Stimulated activated naive CD8-positive, alpha-beta T cell treated with anti-CD3 and anti-CD28 coated beads, Interleukin-15, Interleukin-2, amounts not matched to agents 100 U/mL and 50 U/mL, for 24 hours (primary cell): ENCODE results near the gene MLXIP.
"Not testable (repeated sequence)": the region's sequence is repeated elsewhere in the genome, so short reads cannot be mapped to it uniquely, and the experiment has no call there.

Source experiments
- ATAC-seq: fragments of 150-1000 bp; cut with Tn5 transposase; one replicate; pipeline ENCODE4 v1.10.0; 2021
- DNase-seq: peaks from one replicate; pipeline ENCODE4 v3.0.0; 2021

Gene MLXIP

DNA sequence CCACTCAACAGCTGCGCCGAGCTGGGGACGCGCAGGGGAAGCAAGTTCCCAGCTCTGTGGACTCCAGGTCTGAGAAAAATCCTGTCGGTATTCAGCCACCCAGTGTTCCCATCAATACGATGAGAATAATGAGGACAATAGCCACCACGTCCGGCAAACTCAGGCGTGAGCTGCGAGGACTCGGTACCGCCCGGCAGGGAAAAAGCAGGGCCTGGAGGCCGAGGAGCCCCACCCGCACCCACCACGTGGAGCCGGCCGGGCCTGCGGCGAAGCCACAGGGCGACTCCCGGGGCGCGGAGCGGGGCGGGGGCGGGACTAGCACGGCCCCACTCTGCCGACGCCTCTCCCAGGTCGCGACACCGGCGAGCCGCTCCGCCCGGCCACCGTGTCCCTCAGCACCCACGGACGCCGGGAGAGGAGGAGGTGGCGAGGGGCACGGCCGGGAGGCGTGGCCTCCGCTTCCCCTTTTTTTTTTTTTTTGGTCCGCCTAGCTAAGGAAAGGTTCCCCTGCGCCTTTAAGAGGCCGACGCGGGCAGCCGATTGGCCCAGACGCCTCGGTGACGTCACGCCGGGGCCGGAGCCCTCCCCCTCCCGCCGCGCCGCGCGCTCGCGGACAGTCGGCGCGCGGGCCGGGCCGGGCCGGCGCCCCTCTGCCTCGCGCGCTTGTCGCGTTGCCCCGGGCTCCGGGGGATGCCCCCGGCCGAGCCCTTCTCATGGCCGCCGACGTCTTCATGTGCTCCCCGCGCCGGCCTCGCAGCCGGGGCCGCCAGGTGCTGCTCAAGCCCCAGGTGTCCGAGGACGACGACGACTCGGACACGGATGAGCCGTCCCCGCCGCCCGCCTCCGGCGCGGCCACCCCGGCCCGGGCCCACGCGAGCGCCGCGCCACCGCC is at the start of gene MLXIP:
Gene MLXIP (plus strand): TSS at position 616 of the 892 bp plus-strand sequence. CDS start 98 bp downstream, at position 714.
- ATAC-seq = peak; percentile 85

GRCh38 chr12:122028905-122029560 is 49.5 kb upstream of the MLXIP start:
- DNase-seq = peak; percentile 61
- peak; percentile 77 for ATAC-seq

More for the DNA sequence above, at the start of gene MLXIP:
- peak; percentile 95 for DNase-seq

- no peak for DNase-seq
- ATAC-seq = no peak
Observed at GRCh38 chr12:122029620-122030423, 48.7 kb upstream of the MLXIP start.

DNA sequence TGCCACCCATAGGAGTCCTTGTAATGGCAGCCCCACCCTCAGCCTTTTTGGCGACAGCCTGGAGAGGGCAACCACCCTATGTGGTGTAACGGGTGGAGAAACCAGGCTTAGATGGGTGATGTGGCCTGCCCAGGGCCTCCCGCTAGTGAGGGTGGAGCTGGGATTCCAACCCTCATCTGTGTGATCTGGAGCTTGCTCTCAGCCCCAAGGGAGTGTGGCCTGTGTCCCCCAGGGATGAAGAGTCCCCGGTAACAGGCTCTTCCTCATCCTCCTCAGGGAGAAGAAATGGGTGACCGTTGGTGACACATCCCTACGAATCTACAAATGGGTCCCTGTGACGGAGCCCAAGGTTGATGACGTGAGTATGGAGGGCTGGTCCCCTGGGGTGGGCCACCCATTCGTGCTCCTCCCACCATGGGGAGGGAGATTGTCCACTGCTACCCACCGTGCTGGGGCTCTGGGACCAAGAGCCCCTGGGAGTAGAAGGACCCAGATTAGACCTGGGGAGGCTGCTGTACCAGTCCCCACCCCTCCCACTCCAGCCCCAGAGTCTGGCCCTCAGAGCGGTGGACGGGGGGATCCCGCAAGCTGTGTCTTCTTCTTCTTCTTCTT is 48.0 kb upstream of the MLXIP start:
- ATAC-seq = no peak
- no peak for DNase-seq

- DNase-seq (peak; percentile 79), ATAC-seq (peak; percentile 55)
Observed at GRCh38 chr12:122031342-122032216, 47.0 kb upstream of the MLXIP start.

DNA sequence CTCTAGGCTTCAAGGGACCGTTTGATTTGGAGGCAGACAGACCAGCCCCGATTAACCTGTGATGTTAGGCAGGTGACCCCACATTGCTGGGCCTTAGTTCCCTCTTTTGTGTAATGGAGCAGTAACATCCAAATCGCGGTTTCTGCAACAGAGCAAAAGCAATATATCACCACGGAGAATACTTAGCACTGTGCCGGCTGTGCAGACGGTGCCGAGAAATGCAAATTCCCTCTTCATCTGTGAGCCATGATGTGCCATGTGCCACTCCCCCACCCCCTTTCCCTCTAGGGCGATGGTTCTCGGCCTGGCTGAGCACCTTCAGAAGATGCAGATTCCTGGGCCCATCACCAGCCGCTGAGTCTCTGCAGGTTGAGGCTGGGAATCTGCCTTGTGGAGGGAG is 46.0 kb upstream of the MLXIP start:
- DNase-seq (no peak), ATAC-seq (no peak)

DNA sequence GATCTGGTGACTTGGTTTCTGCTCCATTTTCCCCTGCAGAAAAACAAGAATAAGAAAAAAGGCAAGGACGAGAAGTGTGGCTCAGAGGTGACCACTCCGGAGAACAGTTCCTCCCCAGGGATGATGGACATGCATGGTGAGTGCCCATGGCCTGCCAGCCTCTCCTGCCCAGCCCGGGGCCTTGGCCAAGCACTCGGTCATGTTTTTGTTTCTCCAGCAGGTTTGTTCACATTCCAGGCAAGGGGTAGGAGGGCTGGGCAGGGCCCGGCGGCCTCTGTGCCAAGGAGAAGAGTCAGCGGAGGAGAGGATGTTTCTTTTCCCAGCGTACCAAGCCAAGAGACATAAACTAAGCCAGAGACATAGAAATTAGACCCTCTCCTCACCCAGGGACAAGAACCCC is 43.3 kb upstream of the MLXIP start:
- DNase-seq = no peak
- no peak for ATAC-seq

GRCh38 chr12:122036153-122036552 is 42.4 kb upstream of the MLXIP start:
- DNase-seq (no peak), ATAC-seq (no peak)

DNA sequence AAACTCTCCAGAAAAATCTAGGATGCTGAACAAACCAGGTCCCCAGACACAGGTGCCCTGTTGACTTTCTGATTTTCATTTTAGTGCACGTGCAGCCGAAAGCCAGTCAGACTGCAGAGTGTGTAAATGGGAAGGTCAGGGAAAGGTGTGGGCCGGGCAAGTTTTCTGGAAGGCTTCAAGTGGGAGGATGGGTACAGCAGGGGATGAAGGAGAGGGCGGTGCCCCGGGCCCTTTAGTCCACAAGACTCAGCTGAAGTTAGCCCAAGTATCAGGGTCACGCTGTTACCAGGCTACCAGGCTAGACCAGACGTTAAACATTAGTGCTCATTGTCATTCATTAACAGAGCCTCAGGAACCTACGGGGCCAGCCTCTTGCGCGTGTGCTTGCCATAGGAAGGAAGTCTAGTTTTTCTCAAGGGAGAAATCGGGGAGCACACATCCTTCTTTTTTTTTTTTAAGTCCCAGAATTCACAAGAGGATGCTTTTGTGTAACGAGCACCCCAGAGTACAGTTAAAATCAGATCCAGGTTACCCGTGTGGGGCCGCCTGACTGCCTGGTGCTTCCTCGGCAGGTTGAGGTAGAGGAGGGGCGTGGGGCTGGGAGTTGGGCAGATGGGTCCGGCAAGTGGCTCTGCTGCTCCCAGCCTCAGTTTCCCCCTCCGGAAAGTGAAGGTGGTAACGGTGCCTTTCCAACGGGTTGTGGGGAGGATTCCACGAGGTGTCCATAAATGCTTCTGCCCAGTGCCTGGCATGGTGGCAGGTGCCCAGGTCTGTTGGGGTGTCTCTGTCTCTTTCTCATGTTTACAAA is 37.8 kb upstream of the MLXIP start:
- no peak for ATAC-seq
- DNase-seq = no peak

DNA sequence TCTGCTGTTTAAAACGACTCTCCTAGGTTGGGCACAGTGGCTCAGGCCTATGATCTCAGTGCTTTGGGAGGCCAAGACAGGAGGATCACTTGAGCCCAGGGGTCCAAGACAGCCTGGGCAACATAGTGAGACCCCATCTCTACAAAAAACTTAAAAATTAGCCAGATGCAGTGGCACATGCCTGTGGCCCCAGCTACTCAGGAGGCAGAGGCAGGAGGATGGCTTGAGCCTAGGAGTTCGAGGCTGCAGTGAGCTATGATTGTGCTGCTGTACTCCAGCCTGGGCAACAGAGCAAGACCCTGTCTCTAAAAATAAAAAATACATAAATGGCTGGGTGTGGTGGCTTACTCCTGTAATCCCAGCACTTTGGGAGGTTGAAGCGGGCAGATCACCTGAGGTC is 37.1 kb upstream of the MLXIP start:
- ATAC-seq = not testable (repeated sequence)

DNA sequence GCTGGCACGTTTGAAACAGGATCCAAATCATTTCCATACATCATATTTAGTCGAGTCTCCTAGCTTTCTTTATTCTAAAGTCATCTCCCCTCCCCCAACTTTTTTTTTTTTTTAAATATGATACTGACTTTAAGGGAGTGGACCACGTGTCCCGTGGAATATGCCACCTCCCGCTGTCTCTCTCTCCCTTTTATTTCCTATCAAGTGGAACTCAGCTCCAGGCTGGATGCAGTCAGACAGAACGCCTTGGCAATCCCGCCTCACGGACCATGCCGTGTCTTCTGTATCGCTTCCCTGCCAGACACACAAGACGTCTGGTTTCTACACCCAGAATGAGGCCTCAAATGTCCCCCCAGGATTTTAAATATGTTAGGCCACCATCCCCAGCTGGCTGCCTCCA is 35.6 kb upstream of the MLXIP start:
- no peak for DNase-seq
- no peak for ATAC-seq

More for the DNA sequence above, 37.1 kb upstream of the MLXIP start:
- DNase-seq = not testable (repeated sequence)

GRCh38 chr12:122043476-122043875 is 35.1 kb upstream of the MLXIP start:
- DNase-seq (no peak), ATAC-seq (no peak)

DNA sequence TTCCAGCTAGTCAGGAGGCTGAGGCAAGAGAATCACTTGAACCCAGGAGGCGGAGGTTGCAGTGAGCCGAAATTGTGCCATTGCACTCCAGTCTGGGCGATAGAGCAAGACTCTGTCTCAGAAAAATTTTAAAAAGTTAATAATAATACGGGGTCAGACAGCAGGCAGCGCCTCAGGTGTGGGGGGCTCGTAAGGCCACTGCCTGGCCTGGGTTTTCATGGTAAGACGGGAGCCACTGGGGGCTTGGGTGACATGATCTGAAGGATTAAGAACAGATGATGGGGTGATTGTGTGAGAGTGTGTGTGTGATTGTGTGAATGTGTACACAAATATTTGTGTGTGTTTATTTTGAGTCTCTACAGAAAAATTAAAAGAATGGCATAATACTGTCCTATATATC is 33.3 kb upstream of the MLXIP start:
- no peak for DNase-seq
- no peak for ATAC-seq

DNA sequence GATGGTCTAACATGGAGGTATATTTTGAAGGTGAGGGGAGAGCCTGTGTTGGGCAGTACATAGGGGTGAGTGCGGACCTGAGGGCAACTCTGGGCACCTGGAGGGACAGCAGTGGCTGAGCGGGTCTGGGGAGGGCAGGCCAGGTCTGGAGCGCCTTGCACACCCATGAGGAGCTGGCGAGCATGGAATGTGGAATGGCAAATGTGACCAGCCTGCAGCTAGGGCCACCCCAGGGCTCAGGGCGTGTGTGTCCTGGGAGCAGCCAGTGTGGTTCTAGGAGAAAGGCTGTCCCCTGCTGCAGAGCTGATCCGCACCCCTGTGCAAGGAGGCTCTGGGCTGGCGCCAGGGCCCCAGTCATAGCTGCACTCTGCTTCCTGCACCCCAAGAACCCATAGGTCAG is 32.4 kb upstream of the MLXIP start:
- ATAC-seq (no peak), DNase-seq (no peak)

- ATAC-seq (no peak), DNase-seq (no peak)
Observed at GRCh38 chr12:122048151-122048550, 30.4 kb upstream of the MLXIP start.

DNA sequence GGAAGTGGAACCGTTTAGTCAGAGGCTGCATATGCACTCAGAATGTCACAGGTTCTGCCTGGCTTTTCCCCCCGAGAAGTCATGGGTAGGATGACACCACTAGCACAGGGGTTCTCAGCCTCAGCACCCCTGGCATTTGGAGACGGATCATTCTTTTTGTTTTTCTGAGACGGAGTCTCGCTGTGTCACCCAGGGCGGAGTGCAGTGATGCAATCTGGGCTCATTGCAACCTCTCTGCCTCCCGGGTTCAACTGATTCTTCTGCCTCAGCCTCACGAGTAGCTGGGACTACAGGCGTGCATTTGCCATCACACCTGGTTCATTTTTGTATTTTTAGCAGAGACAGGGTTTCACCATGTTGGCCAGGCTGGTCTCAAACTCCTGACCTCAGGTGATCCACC is 28.7 kb upstream of the MLXIP start:
- ATAC-seq = no peak

GRCh38 chr12:122050706-122051105 is 27.9 kb upstream of the MLXIP start:
- ATAC-seq (no peak), DNase-seq (no peak)

More for the DNA sequence above, 28.7 kb upstream of the MLXIP start:
- no peak for DNase-seq

DNA sequence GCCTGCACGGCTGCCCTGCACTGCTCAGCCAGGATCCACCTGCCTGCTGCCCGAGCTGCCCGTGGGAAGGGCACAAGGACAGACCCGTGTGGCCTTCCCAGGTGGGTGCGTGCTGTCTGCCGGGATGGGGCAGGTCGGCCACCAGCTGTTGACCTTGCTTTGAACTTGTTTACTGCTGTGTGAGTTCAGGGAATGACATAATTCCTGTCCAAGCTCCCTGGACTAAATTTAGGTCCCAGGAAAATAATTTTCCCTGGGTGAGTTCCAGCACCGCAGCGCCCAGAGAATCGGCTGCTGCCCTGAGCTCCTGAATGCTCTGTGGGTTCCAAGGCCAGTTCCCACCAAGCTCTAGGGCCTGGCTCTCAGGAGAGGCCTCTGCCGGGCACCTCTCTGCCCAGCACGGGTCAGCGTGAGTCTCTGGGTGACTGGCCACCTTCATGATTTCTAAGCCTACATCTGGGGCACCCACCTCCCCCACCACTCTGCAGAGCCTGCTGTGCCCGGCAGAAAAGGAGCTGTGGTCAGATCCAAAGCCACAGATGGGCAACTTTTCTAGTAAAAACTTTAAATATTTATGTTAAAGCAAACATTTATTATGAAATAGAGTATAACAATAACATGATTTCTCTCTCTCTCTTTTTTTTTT is 27.2 kb upstream of the MLXIP start:
- DNase-seq = no peak
- no peak for ATAC-seq

DNA sequence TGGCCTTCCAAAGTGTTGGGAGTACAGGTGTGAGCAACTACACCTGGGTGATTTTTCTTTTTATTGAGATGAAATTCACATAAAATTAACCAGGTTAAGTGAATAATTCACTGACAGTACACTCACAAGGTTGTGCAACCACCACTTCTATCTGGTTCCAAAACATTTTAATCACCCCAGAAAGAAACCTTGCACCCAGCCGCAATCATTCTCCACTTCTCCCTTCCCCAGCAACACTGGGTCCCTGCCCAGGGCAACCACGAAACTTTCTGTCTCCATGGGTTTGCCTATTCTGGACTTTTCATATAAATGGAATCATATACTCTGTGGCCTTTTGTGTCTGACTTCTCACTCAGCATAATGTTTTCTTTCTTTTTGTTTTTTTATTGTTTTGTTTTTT is 26.3 kb upstream of the MLXIP start:
- DNase-seq (no peak), ATAC-seq (no peak)
